UCSD-AML1 (cell line): ENCODE results near the gene SLFN12.
"Not testable (repeated sequence)": the region's sequence is repeated elsewhere in the genome, so short reads cannot be mapped to it uniquely, and the experiment has no call there.

Experiments used
- DNase-seq: peaks from one replicate; lab custom pipeline; 2025; ENCODE audit not compliant: unreplicated experiment; lab: John Stamatoyannopoulos, UW

SLFN12 gene

GRCh38 chr17:35414247-35414646, 18.1 kb downstream of the SLFN12 start:
- DNase-seq = no peak

- DNase-seq = no peak
Observed at GRCh38 chr17:35407531-35407930, 24.8 kb downstream of the SLFN12 start.

DNA sequence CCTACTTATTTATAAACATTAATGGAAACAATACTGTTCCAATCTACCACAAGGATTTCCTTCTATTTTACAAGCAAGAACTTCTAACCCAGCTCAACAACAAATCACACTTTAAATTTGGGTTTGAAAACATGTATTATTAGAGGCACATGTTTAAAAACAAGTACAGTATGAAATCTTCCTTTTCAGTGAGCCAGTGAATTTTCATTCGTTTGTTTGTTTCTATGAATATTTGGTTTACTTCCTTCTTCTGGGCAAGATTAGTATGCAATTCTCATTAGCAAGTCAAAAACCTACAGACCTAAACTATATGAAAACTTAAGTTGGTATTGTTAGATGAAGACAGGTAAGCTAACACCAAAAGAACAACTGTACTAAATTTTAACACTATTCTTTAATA, 25.7 kb downstream of the SLFN12 start:
- no peak for DNase-seq

DNA sequence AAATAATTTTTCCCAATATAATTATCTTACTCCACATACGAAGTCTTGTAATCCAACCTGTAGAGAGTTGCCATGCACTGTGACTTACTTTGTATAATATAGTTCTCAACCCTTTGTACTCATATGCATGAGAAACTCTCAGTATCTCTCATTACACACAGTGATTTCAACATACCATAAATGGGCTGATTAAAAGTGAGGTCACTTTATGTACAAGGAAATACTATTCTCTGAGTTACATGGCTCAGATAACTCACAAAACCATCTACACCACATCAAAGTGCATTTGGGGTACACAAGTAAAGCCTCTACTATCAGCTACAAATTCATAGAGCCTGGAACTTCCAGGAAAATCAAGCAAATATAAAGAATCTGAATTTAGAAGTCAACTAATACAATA, 27.9 kb downstream of the SLFN12 start:
- DNase-seq = no peak

DNA sequence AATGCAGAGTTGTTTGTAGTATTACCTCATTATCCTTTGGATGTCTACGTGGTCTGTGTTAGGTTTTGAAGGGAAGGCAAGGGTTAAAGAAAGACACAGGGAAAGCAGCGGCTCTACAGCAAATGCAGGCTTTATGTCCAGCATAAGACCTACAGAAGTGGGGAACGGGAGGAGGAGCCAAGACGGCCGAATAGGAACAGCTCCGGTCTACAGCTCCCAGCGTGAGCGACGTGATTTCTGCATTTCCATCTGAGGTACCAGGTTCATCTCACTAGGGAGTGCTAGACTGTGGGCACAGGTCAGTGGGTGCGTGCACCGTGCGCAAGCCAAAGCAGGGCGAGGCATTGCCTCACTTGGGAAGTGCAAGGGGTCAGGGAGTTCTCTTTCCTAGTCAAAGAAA, 38.5 kb downstream of the SLFN12 start:
- not testable (repeated sequence) for DNase-seq

- DNase-seq = no peak
Observed at GRCh38 chr17:35390663-35391062, 41.6 kb downstream of the SLFN12 start.

DNA sequence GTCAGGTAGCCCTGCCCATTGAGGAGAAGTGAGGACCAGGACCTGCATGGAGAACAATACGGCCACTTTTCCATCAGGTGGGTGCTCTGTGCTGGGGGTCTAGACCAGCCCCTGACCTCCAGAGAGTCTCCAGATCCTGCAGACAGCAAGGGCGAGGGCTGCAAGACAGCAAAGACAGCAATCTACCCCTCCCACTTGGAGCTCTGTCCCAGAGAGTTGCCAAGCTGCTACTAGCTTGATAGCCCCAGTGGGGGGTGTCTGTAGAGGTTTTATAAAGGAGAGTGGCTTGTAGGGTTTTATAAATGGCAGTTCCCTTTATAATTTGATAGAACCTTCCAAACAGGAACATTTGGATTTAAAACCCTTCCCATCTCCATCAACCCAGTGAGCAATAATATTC, 42.1 kb downstream of the SLFN12 start:
- no peak for DNase-seq

DNA sequence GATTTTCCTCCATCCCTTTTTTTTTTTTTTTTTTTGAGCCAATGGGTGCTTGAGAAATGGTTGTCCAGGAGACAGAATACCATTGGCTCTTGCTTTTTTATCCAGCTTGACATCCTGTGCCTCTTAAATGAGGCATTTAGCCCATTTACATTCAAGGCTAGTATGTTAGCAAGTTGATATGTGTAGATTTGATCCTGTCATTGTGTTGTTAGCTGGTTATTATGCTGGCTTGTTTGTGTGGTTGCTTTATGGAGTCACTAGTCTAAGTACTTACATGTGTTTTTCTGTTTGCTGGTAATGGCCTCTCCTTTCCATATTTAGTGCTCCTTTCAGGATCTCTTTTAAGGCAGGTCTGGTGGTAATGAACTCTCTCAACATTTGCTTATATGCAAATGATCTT, 44.8 kb downstream of the SLFN12 start:
- DNase-seq = no peak

DNA sequence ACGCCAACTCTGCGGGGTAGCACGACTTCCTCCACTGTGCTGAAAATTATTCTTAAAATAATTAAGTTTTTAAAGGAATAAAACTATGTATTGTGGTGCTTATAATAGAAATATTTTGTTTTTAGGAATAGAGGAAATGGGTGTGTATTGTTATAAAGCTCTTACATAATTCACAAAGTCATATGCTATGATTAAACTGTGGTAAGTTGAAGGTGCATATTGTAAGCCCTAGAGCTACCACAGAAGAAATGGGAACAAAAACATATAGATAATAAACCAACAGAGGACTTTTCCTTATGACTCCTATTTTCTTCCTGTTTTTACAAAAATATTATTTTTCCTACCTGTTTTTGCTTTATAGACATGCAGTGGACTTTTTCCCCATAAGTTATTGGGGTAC, 54.6 kb downstream of the SLFN12 start:
- no peak for DNase-seq

- no peak for DNase-seq
Observed at GRCh38 chr17:35377068-35377467, 55.2 kb downstream of the SLFN12 start.

DNA sequence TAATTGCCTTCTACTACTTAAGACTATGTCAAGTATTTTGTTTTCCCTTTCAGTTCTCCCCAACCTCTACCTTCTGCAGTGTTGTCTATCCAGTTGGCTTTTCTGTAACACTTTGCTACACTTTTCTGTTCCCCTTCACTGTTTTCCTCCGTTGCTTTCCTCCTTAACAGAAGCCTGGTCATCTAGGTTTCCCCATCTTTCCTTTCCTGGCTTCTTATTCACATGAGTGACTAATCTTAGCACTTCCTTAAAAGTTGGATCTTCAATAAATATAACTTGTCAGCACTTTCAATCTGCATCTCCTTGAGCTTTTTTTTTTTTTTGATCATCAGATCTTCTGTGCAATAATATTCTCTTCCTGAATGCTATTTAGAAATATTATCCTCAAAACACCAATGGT, 56.1 kb downstream of the SLFN12 start:
- DNase-seq = no peak

GRCh38 chr17:35374766-35375344, 57.4 kb downstream of the SLFN12 start:
- DNase-seq = no peak

DNA sequence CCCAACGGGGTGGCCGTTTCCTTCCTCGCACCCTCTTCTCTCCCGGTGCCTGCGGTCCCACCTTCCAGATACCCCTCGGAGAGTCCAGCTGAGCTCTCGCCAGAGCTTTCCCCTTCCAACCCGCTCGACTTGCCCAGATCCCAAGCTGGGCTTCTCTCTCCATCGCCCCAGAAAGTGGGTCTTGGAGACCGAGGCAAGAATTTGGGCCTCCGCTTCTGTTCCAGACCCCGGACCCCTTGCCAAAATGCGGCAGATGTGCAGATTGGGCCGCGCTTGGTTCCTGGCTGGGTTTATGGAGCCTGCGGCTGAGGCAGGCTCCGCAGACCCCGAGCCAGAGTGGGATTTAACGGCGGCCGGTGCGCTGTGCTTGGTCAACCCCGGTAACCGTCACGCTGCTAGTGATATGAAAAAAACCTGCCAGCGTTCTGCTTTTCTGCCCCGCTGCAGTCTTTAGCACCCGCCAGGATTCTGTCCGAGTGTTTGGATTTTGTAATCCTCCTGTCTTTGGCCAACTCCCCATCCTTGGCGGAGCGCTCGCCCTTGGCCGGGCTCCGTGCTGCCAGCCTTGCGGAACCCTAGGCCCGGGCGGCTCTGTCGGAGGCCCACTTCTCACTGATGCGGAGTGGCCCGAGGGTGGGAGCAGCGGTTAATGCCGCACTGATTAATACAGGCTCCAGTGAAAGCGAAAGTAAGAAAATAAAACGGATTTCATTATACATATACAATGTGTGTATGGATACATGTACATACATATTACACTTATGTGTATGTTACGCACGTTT, 58.1 kb downstream of the SLFN12 start:
- DNase-seq = peak; percentile 33

DNA sequence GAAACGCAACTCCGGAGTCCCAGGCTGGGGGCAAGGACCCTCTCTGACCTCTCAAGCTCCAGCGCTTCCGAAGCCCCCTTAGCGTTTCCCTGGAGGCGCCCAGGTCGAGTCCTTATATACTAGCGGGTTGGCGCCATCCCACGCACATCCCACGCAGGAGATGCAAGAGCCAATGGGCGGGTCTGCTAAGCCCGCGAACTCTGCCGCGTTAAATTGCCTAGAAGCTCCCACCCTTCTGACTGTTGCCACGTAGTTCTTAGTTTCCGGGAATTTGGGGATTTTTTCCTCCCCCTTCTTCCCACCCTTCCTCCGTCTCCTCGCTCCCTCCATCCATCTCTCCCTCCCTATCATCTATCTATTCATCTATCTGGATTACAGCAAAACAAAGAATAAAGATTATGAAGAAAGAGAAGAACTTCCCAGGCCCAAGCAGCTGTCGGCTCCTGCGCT, 58.7 kb downstream of the SLFN12 start, which contains the start of gene SLFN11:
TSS of gene SLFN11 (minus strand) at position 88 of the 450 bp plus-strand sequence. CDS start 9,814 bp downstream, outside the sequence.
- DNase-seq = peak; percentile 68

DNA sequence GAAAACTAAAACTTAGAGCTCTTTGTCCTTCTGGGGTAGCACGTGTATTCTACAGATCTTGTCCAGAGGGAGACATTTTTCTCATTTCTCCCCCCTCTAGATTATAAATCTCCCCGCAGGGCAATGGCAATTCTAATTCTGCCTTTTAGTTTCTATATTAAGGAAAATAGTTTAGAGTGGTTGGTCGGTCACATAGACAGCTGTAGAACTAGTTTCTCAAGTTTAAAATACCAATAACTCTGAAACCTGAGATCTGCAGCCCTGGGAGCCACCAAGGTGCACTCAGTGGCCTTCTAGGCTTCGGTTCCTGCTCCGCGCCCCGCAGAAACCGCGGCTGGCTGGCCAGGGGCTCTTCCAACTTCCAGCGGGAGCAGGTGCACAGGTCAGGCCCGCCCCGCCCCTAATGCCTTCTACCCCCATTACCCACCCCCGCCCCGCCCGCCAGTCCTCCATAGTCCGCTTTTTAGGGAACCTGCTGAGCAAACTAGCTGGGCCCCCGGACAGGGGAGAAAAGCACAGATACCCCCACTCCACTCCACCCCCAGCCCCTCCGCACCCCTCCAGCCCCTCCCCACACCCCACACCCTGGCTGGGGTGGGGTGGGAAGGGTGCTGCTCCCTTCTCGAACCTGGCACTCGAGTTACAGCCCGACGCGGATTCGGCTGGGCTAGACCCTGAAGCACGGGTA, 59.3 kb downstream of the SLFN12 start:
- peak; percentile 38 for DNase-seq

GRCh38 chr17:35371934-35372333, 60.4 kb downstream of the SLFN12 start:
- no peak for DNase-seq

GRCh38 chr17:35368081-35368830, 64.0 kb downstream of the SLFN12 start:
- DNase-seq = peak; percentile 28

DNA sequence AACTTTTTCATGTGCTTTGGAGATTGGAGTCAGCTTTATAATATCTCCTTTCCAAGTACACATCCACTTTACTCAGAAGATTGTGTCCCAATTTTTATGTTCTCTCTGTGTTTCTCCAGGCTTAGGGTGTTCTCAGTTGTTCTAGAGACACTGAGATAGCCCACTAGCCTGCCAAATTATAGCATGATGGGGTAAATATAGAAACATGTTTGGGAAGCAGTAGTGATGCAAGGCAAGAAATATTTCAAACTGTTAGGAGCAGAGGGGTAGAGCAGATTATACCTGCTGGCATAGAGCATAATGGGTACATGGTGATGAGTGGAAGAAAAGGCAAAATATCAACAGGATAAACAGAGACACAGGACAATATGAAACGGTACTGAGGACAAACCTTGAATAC, 71.3 kb downstream of the SLFN12 start:
- no peak for DNase-seq
